Measurements from ENCODE around the gene KRT80. TPM values are rescaled to one million over a fixed set of nuclear protein-coding genes. Genes with fewer than 3 reads are reported as not detected.

The KRT80 gene
- total and polyA plus RNA-seq, 2 experiments from 2014 or later = not detected

DNA sequence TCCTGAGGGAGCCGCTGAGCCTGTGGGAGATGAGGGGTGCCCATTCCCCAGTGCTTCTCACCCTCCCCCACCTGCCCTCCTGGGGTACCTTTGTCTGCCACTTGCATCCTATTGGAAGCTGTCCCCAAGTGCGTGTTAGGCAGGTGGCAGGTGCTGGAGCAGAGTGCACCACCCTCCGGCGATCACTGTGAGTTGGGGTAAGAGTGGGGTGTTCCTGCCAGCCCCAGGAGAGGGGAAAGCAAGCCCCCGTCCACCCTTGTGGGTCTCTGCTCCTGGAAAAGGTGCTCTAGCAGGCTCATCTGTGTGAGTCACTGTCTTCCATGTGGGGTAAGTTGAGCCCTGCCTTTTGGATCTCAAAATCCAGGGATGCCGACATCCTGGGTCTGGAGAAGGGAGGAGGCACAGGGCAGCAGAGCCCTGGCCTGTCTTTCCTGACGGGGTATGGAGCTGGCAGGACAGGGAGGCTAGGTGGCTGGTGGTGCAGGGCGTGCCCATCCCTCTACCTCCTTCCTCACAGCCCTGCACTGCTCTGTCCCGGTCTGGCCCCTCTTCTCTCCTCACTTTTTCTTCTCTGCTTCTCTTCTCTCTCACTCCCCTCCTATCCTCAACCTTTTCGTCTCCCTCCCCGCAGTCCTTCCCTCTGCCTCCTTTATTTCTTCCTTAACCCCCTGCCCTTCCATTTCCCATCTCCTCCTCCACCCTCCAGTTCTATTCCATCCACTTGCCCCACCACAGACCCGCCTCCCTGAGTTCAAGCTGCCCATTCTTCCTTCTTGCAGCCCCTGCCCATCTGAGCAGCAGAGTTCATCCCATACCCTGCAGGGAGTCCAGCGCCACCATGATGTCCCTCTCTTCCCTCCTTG, 21.1 kb upstream of the KRT80 start:
- no peak for DNase-seq (ENCODE audit: low read depth in 1 of 2, low spot score in 1 of 2)
- Histone ChIP-seq H3K27me3 (peaks cover 26% of the 10 kb centered on the region), H3K9me3 (ENCODE audit: low read depth) (no peaks in the 10 kb centered on the region), H3K4me3 (no peak overlapping the region), H3K4me1 (ENCODE audit: low read depth) (peaks cover 7% of the 10 kb centered on the region), H3K36me3 (no peaks in the 10 kb centered on the region), H3K27ac (no peak overlapping the region)
- TF ChIP-seq, protein P1, sequence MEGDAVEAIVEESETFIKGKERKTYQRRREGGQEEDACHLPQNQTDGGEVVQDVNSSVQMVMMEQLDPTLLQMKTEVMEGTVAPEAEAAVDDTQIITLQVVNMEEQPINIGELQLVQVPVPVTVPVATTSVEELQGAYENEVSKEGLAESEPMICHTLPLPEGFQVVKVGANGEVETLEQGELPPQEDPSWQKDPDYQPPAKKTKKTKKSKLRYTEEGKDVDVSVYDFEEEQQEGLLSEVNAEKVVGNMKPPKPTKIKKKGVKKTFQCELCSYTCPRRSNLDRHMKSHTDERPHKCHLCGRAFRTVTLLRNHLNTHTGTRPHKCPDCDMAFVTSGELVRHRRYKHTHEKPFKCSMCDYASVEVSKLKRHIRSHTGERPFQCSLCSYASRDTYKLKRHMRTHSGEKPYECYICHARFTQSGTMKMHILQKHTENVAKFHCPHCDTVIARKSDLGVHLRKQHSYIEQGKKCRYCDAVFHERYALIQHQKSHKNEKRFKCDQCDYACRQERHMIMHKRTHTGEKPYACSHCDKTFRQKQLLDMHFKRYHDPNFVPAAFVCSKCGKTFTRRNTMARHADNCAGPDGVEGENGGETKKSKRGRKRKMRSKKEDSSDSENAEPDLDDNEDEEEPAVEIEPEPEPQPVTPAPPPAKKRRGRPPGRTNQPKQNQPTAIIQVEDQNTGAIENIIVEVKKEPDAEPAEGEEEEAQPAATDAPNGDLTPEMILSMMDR (IDR thresholded peaks at IDR 0.05; ENCODE audit: low read depth, low read length) = no peak

GRCh38 chr12:52211716-52212585, 20.1 kb upstream of the KRT80 start:
- no peaks in the 10 kb centered on the region for H3K9me3 ChIP-seq (ENCODE audit: low read depth)
- H3K36me3 ChIP-seq = no peaks in the 10 kb centered on the region
- peaks cover 29% of the 10 kb centered on the region for H3K27me3 ChIP-seq
- DNase-seq (ENCODE audit: low read depth in 1 of 2, low spot score in 1 of 2) = no peak
- H3K4me3 ChIP-seq = no peak overlapping the region
- no peak overlapping the region for H3K27ac ChIP-seq
- H3K4me1 ChIP-seq (ENCODE audit: low read depth) = peaks cover 7% of the 10 kb centered on the region
- TF ChIP-seq, protein P1 (IDR thresholded peaks at IDR 0.05; ENCODE audit: low read depth, low read length) = no peak

- no peaks in the 10 kb centered on the region for H3K9me3 ChIP-seq (ENCODE audit: low read depth)
- no peaks in the 10 kb centered on the region for H3K36me3 ChIP-seq
- no peak overlapping the region for H3K4me3 ChIP-seq
- peaks cover 29% of the 10 kb centered on the region for H3K27me3 ChIP-seq
- peaks cover 7% of the 10 kb centered on the region for H3K4me1 ChIP-seq (ENCODE audit: low read depth)
- no peak overlapping the region for H3K27ac ChIP-seq
- TF ChIP-seq, protein P1 (IDR thresholded peaks at IDR 0.05; ENCODE audit: low read depth, low read length) = no peak
- no peak for DNase-seq (ENCODE audit: low read depth in 1 of 2, low spot score in 1 of 2)
These were observed 19.3 kb upstream of the KRT80 start for GRCh38 chr12:52210925-52211650.

DNA sequence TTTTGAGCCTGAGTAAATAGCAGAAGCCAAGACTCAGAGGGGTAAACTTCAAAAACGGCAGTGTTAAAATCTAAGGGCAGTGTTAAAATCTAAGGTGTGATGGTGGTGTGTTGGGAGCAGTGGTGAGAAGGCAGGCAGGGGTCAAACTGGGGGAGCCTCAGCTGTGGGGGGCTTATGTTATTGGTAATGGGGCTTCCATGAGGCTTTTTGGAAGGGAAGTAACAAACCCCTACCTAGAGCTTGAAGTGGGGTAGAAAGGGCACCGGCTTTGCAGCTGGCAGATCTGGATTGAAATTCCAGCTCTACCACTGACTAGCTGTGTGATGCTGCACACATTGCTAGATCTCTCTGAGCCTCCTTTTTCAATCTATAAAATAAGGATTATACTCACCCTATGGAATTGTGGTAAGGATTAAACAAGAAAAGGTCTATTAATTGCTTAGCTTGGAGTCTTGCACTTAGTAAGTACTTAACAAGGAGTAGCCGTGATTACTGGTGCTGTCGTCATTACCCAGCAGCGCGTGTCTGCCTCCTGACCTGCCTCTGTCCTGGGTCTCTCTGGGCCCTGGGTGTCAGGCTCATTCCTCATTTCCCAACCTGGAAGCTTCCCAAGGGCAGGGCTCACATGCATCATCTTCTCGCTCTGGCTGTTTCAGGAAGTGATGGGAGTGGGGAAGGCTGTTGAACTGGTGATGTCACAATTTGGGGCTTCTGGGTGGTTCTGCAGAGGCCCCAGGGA, 18.5 kb upstream of the KRT80 start:
- DNase-seq (ENCODE audit: low read depth in 1 of 2, low spot score in 1 of 2) = peak in 1 of 2 donors; percentile 90
- no peaks in the 10 kb centered on the region for H3K9me3 ChIP-seq (ENCODE audit: low read depth)
- peaks cover 35% of the 10 kb centered on the region for H3K27me3 ChIP-seq
- no peak overlapping the region for H3K27ac ChIP-seq
- H3K4me1 ChIP-seq (ENCODE audit: low read depth) = peaks cover under 1% of the 10 kb centered on the region
- TF ChIP-seq, protein P1 (IDR thresholded peaks at IDR 0.05; ENCODE audit: low read depth, low read length) = no peak
- no peak overlapping the region for H3K4me3 ChIP-seq
- no peaks in the 10 kb centered on the region for H3K36me3 ChIP-seq

DNA sequence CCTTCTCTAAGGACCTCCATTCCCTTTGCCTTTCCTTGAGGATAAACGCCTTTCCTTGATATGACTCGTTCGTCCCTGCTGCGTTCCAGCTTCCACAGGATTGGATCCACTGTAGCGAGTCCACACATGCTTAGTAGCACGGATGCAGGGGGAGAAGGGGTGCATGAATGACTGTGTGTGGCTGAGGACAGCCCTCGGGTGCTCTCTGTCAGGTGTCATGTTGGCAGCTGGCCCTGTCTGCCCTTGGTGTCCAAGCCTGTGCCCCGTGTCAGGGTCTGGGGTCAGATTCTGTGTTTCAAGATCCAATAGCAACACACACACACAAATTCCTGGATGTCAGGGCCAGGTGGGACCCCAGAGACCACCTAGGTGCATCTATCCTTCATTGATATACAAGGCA, 17.5 kb upstream of the KRT80 start:
- Histone ChIP-seq H3K4me3 (no peak overlapping the region), H3K4me1 (ENCODE audit: low read depth) (no peaks in the 10 kb centered on the region), H3K27ac (no peak overlapping the region), H3K36me3 (no peaks in the 10 kb centered on the region), H3K27me3 (peaks cover 35% of the 10 kb centered on the region), H3K9me3 (ENCODE audit: low read depth) (no peaks in the 10 kb centered on the region)
- no peak for DNase-seq (ENCODE audit: low read depth in 1 of 2, low spot score in 1 of 2)
- TF ChIP-seq, protein P1 (IDR thresholded peaks at IDR 0.05; ENCODE audit: low read depth, low read length) = no peak

Measured in cardiac muscle cell (in vitro differentiated cells and primary cell).